Measurements from ENCODE around the gene P2RX6. TPM values are rescaled to one million over a fixed set of nuclear protein-coding genes. Genes with fewer than 3 reads are reported as not detected.
"Not testable (repeated sequence)": the region's sequence is repeated elsewhere in the genome, so short reads cannot be mapped to it uniquely, and the experiment has no call there.

P2RX6 gene
- total RNA-seq, 2 donors from 2014 or later = 0.81 TPM; not detected in 1

DNA sequence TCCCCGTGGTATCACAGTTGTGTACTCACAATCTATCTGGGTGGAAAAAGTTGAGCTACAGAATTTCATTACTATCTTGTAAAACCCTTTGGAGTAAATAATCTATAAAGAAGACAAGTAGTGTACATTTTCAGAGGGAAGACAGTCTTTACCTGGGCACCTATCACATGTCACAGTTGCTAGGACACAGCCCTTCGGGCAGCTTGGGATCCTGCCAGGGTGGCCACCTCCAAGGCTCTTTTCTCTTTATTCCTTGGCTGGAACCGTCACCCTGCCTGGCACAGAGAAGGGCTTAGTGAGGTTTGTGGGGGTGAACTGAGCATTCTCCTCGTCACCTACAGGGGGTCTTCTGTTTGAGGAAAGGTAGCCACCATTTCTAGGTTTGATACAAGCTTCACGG lies 54.4 kb downstream of the P2RX6 start:
- no peak overlapping the region for H3K4me3 ChIP-seq
- TF ChIP-seq, protein P1, sequence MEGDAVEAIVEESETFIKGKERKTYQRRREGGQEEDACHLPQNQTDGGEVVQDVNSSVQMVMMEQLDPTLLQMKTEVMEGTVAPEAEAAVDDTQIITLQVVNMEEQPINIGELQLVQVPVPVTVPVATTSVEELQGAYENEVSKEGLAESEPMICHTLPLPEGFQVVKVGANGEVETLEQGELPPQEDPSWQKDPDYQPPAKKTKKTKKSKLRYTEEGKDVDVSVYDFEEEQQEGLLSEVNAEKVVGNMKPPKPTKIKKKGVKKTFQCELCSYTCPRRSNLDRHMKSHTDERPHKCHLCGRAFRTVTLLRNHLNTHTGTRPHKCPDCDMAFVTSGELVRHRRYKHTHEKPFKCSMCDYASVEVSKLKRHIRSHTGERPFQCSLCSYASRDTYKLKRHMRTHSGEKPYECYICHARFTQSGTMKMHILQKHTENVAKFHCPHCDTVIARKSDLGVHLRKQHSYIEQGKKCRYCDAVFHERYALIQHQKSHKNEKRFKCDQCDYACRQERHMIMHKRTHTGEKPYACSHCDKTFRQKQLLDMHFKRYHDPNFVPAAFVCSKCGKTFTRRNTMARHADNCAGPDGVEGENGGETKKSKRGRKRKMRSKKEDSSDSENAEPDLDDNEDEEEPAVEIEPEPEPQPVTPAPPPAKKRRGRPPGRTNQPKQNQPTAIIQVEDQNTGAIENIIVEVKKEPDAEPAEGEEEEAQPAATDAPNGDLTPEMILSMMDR (IDR thresholded peaks at IDR 0.05) = no peak
- ATAC-seq (ENCODE audit: insufficient number of reproducible peaks, low FRiP score, low read depth) = no peak
- no peaks in the 10 kb centered on the region for H3K36me3 ChIP-seq
- no peaks in the 10 kb centered on the region for H3K9me3 ChIP-seq
- no peak for DNase-seq (ENCODE audit: low spot score)
- no peaks in the 10 kb centered on the region for H3K4me1 ChIP-seq (ENCODE audit: control insufficient read depth in 1 of 2, low read depth in 2 of 2)
- no peaks in the 10 kb centered on the region for H3K27me3 ChIP-seq (replicated peaks; ENCODE audit: insufficient read depth)
- H3K27ac ChIP-seq = no peak overlapping the region

DNA sequence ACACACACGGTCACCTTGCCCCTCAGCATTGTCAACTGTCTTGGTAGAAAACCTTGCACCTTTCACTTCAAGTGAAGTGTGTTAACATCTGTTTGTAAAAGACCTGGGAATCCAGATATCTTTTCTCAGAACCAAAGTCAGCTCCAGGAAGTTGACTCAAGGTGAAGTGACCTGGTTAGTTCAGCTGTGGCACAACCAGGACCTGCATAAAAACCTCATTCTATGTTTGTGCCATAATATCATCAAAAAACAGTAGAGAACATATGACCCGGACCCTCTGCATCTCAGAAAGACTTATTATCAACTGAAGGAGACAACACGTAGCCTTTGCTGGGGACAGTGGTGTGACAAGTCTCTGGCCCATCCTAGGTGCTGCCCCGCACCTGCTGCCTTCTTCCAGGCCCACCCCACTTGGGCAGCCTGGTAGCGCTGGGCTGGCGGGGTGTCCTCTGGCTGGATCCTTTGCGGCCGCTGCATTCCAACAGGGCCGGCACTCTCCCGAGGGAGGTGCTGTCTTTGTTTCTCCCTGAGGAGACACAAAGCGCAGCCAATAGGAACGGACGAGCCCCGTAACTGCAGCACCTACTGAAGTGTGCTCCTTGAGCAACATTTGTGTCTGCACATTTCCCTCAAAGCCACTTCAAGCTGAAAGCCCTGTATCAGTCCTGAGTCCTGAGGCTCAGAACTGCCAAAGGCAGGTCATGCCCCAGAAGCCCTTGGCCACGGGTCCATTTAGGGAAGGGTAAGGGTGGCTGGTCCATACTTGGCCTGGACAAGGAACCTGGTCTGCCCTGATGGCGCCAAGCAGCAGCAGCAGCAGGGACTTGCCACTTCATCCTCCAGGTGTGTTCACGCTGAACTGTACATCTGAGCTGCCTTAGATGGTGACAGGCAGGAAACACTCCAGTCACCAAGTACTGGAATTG lies 56.0 kb downstream of the P2RX6 start:
- Histone ChIP-seq H3K36me3 (no peaks in the 10 kb centered on the region), H3K27ac (no peak overlapping the region), H3K4me1 (ENCODE audit: control insufficient read depth in 1 of 2, low read depth in 2 of 2) (no peaks in the 10 kb centered on the region), H3K27me3 (replicated peaks; ENCODE audit: insufficient read depth) (no peaks in the 10 kb centered on the region), H3K4me3 (no peak overlapping the region), H3K9me3 (no peaks in the 10 kb centered on the region)
- TF ChIP-seq, protein P1 (IDR thresholded peaks at IDR 0.05) = no peak
- ATAC-seq (ENCODE audit: insufficient number of reproducible peaks, low FRiP score, low read depth) (no peak), DNase-seq (ENCODE audit: low spot score) (no peak)

DNA sequence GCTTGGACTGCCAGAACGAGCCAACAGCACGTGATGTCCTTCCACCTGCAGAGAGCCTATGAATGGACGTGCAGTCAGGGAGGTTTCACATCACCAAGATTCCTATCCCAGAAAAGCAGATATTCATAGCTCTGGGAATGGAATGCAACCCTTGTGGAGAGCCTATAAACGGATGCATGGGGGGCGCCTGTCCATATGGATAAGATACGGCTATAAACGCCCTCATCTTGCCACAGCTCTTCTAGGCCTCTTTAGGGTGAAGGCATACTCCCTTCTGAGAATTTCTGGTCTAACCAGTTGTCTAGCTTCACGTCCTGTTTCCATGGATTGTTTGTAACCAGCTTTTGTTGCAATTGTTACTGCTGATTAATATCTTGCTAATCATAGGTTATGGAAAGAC lies 56.8 kb downstream of the P2RX6 start:
- not testable (repeated sequence) for DNase-seq (ENCODE audit: low spot score); H3K27me3 ChIP-seq (replicated peaks; ENCODE audit: insufficient read depth); H3K36me3 ChIP-seq; H3K4me3 ChIP-seq; ATAC-seq (ENCODE audit: insufficient number of reproducible peaks, low FRiP score, low read depth); H3K9me3 ChIP-seq; H3K4me1 ChIP-seq (ENCODE audit: control insufficient read depth in 1 of 2, low read depth in 2 of 2); H3K27ac ChIP-seq

DNA sequence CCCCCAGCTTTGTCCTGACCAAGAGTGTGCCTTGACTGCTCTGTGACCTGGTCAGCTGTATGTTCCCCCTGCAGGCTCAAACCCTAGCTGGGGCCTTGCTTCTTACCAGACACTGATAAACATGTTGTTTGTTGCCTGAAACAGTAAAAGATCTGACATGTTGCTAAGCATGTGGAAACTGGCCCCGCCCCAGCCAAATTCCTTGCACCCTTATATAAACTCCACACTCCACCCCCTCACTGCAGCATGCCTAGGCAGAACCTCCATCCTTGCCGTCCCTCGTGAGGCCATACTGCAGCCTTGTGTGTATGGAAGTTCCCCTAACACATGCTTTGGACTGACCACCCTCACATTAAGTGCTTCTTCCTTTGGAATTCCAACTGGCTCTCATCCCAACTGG lies 58.1 kb downstream of the P2RX6 start:
- TF ChIP-seq, protein P1 (IDR thresholded peaks at IDR 0.05) = no peak
- ATAC-seq (ENCODE audit: insufficient number of reproducible peaks, low FRiP score, low read depth) (no peak), DNase-seq (ENCODE audit: low spot score) (no peak)
- H3K9me3 ChIP-seq = no peaks in the 10 kb centered on the region
- no peaks in the 10 kb centered on the region for H3K27me3 ChIP-seq (replicated peaks; ENCODE audit: insufficient read depth)
- H3K4me1 ChIP-seq (ENCODE audit: control insufficient read depth in 1 of 2, low read depth in 2 of 2) = no peaks in the 10 kb centered on the region
- H3K36me3 ChIP-seq = no peaks in the 10 kb centered on the region
- H3K4me3 ChIP-seq = no peak overlapping the region
- H3K27ac ChIP-seq = no peak overlapping the region

DNA sequence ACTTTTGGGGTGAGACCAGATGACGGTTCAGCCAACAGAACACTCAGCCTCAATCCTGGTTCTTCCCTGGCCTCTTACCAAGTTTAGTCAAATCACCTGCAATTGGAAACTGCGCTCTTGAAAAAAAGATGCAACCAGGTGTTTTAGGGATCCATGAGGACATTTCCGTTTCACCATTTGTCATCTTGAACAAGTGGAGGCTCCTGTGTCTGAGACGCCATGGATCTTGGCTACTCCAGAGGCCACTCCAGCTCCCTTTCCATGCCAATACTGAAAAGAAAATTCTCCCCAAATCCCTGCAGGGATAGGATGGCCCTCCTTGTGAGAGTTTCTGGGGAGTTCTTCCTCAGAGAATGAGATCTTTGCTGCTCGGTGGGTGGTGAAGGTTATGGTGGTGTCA lies 58.5 kb downstream of the P2RX6 start:
- ATAC-seq (ENCODE audit: insufficient number of reproducible peaks, low FRiP score, low read depth) (no peak), DNase-seq (ENCODE audit: low spot score) (no peak)
- Histone ChIP-seq H3K27me3 (replicated peaks; ENCODE audit: insufficient read depth) (no peaks in the 10 kb centered on the region), H3K9me3 (no peaks in the 10 kb centered on the region), H3K36me3 (no peaks in the 10 kb centered on the region), H3K4me3 (no peak overlapping the region), H3K4me1 (ENCODE audit: control insufficient read depth in 1 of 2, low read depth in 2 of 2) (no peaks in the 10 kb centered on the region), H3K27ac (no peak overlapping the region)
- TF ChIP-seq, protein P1 (IDR thresholded peaks at IDR 0.05) = no peak

Data from thoracic aorta (tissue), 2 donors.